NOMO-1 treated with DMSO at 0.1 percent for 48 hours (cell line): Measurements from ENCODE around the gene PDXP.

ENCODE experiments used
- DNase-seq: peaks from one replicate; lab custom pipeline; 2025; ENCODE audit not compliant: unreplicated experiment; lab: John Stamatoyannopoulos, UW

Gene PDXP

GRCh38 chr22:37627545-37627944, 31.0 kb upstream of the PDXP start:
- DNase-seq, result peak; percentile 31

- no peak for DNase-seq
Observed at GRCh38 chr22:37628830-37629229, 29.7 kb upstream of the PDXP start.

GRCh38 chr22:37629928-37630327, 28.6 kb upstream of the PDXP start:
- DNase-seq, result no peak

GRCh38 chr22:37630839-37631435, 27.6 kb upstream of the PDXP start:
- no peak for DNase-seq

GRCh38 chr22:37631448-37632173, 26.9 kb upstream of the PDXP start:
- DNase-seq, result no peak

GRCh38 chr22:37632174-37633088, 26.1 kb upstream of the PDXP start:
- no peak for DNase-seq

- peak; percentile 60 for DNase-seq
Observed at GRCh38 chr22:37633089-37633624, 25.4 kb upstream of the PDXP start.

- DNase-seq, result peak; percentile 94
Observed at GRCh38 chr22:37633625-37634416, 24.7 kb upstream of the PDXP start.

- no peak for DNase-seq
Observed at GRCh38 chr22:37634417-37634924, 24.1 kb upstream of the PDXP start.

- no peak for DNase-seq
Observed at GRCh38 chr22:37635157-37635556, 23.4 kb upstream of the PDXP start.

- peak; percentile 95 for DNase-seq
Observed at GRCh38 chr22:37636186-37636948, 22.2 kb upstream of the PDXP start.

GRCh38 chr22:37636949-37637273, 21.6 kb upstream of the PDXP start:
- no peak for DNase-seq

GRCh38 chr22:37638391-37639069, 20.0 kb upstream of the PDXP start:
- no peak for DNase-seq

- DNase-seq, result no peak
Observed at GRCh38 chr22:37639070-37639760, 19.3 kb upstream of the PDXP start, which contains the start of gene SH3BP1. Gene SH3BP1 (plus strand): TSS chr22:37639669. CDS start chr22:37639788, 119 bp downstream.

- DNase-seq, result peak; percentile 42
Observed at GRCh38 chr22:37639771-37640590, 18.5 kb upstream of the PDXP start.

GRCh38 chr22:37640591-37641560, 17.6 kb upstream of the PDXP start:
- no peak for DNase-seq

- DNase-seq, result no peak
Observed at GRCh38 chr22:37641561-37641949, 17.0 kb upstream of the PDXP start.
